Astrocyte (in vitro differentiated cells and primary cell): ENCODE results near the gene MRI1. TPM values are rescaled to one million over a fixed set of nuclear protein-coding genes. Genes with fewer than 3 reads are reported as not detected.

Experiments
- DNase-seq: peaks from one replicate; pipeline ENCODE4 v3.0.0-alpha.2; 2010; ENCODE audit warnings: low read depth
- FAIRE-seq: peaks from 2 replicates; lab custom pipeline; 2011; peaks lifted over from hg19 to GRCh38; lab: Jason Lieb, UNC
- H2AFZ ChIP-seq: 2 replicates; pipeline ENCODE4 v1.6.0; 2012; ENCODE audit warnings: low read depth, low read length, inconsistent platforms
- H3K27ac ChIP-seq: 2 replicates; pipeline ENCODE4 v1.5.1; 2011; ENCODE audit warnings: low read depth, low read length, inconsistent platforms
- H3K27me3 ChIP-seq: 2 replicates; pipeline ENCODE4 v1.6.0; 2011; ENCODE audit warnings: low read length, inconsistent platforms; ENCODE audit not compliant: insufficient read depth
- H3K36me3 ChIP-seq: 2 replicates; pipeline ENCODE4 v1.5.1; 2011; ENCODE audit warnings: low read length, inconsistent platforms; ENCODE audit not compliant: insufficient read depth
- H3K4me1 ChIP-seq: 2 replicates; pipeline ENCODE4 v1.5.1; 2011; ENCODE audit warnings: low read length, inconsistent platforms; ENCODE audit not compliant: insufficient read depth
- H3K4me2 ChIP-seq: 2 replicates; pipeline ENCODE4 v1.6.0; 2012; ENCODE audit warnings: low read length, inconsistent platforms
- H3K4me3 ChIP-seq: 2 replicates; pipeline ENCODE4 v1.5.1; 2011; ENCODE audit warnings: low read depth, mild to moderate bottlenecking, low read length, inconsistent platforms; ENCODE audit not compliant: insufficient read depth
- H3K79me2 ChIP-seq: 2 replicates; pipeline ENCODE4 v1.6.0; 2012; ENCODE audit warnings: mild to moderate bottlenecking, low read length, inconsistent platforms; ENCODE audit not compliant: insufficient read depth
- H3K9ac ChIP-seq: 2 replicates; pipeline ENCODE4 v1.6.0; 2012; ENCODE audit warnings: mild to moderate bottlenecking, low read length, inconsistent platforms
- H3K9me3 ChIP-seq: 2 replicates; pipeline ENCODE4 v1.5.1; 2012; ENCODE audit warnings: low read depth, mild to moderate bottlenecking, low read length, inconsistent platforms; ENCODE audit not compliant: insufficient read depth
- H4K20me1 ChIP-seq: 2 replicates; pipeline ENCODE4 v1.6.0; 2012; ENCODE audit warnings: low read length, inconsistent platforms; ENCODE audit not compliant: insufficient read depth
- H3K27ac Mint-ChIP-seq: one replicate; pipeline ENCODE4 v1.8.0; 2021; ENCODE audit warnings: mild to moderate bottlenecking, mixed read lengths; ENCODE audit not compliant: unreplicated experiment
- H3K27me3 Mint-ChIP-seq: one replicate; pipeline ENCODE4 v1.8.0; 2021; ENCODE audit warnings: low read depth, mixed read lengths; ENCODE audit not compliant: unreplicated experiment
- H3K36me3 Mint-ChIP-seq: one replicate; pipeline ENCODE4 v1.8.0; 2021; ENCODE audit warnings: low read depth, mixed read lengths; ENCODE audit not compliant: unreplicated experiment
- H3K4me1 Mint-ChIP-seq: one replicate; pipeline ENCODE4 v1.8.0; 2021; ENCODE audit warnings: low read depth, mixed read lengths; ENCODE audit not compliant: unreplicated experiment
- H3K4me3 Mint-ChIP-seq: one replicate; pipeline ENCODE4 v1.8.0; 2021; ENCODE audit warnings: mild to moderate bottlenecking, moderate library complexity, mixed read lengths; ENCODE audit not compliant: unreplicated experiment
- H3K9me3 Mint-ChIP-seq: one replicate; pipeline ENCODE4 v1.8.0; 2021; ENCODE audit warnings: mild to moderate bottlenecking, mixed read lengths; ENCODE audit not compliant: unreplicated experiment
- EZH2 ChIP-seq: IDR thresholded peaks from 2 replicates; pipeline ENCODE4 v1.6.1; 2012; ENCODE audit warnings: mild to moderate bottlenecking, low read length, inconsistent platforms; ENCODE audit not compliant: insufficient read depth
- total RNA-seq: library from RNA; stranded (reverse); gene quantifications from 2 replicates; pipeline ENCODE4 v1.2.1, GENCODE V29; 2021
- TF ChIP-seq, protein P1 (sequence below): IDR thresholded peaks from 2 replicates; pipeline ENCODE4 v1.5.1; 2011; ENCODE audit warnings: low read depth, mild to moderate bottlenecking, inconsistent platforms, low read length, moderate library complexity; ENCODE audit not compliant: insufficient read depth

Gene MRI1
- total RNA-seq, 1 donor from 2014 or later, result 26.6 TPM

DNA sequence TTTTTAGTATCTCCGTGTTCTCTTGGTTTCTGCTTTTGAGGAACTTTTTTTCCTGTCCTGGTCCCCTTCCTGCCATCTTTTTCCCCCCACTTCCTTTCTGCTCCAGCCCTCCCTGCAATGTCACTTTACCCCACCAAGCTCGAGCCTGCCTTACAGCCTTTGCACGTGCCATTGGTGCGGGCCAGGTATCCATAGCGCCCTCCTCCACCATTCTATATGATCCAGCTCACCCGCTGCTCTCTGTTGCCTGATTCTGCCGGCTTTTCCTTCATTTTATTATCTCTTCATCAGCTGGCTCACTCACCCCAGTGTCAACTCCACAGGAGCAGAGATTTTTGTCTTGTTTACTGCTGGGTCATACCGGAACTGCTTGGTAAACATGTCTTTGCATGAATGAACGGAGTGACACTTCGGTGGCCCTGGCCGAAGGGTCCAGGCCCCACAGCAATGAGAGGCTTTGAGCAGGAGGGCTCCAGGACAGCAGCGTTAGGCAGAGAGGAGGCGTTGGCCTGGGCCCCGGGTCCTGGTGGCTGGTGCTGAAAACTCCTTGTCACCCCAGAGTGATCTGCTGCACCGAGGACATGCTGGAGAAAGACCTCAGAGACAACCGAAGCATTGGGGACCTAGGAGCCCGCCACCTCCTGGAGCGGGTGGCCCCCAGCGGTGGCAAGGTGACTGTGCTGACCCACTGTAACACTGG is 1.2 kb downstream of the MRI1 start:
- peak overlapping the region; percentile 88 for H3K4me3 Mint-ChIP-seq
- Histone ChIP-seq H3K4me1 (peaks cover 9% of the 10 kb centered on the region), H3K27me3 (no peaks in the 10 kb centered on the region), H3K4me3 (peak overlapping the region; percentile 64), H3K27ac (no peak overlapping the region), H3K79me2 (peaks cover 18% of the 10 kb centered on the region), H2AFZ (peak overlapping the region; percentile 69), H3K4me2 (peak overlapping the region; percentile 96), H4K20me1 (peaks cover 7% of the 10 kb centered on the region), H3K36me3 (peaks cover 7% of the 10 kb centered on the region), H3K9me3 (no peaks in the 10 kb centered on the region), H3K9ac (peak overlapping the region; percentile 70)
- peak overlapping the region; percentile 80 for H3K27ac Mint-ChIP-seq
- DNase-seq (no peak), FAIRE-seq (no peak)
- peaks cover 11% of the 10 kb centered on the region for H3K36me3 Mint-ChIP-seq
- H3K9me3 Mint-ChIP-seq, result no peaks in the 10 kb centered on the region
- no peak for TF ChIP-seq EZH2
- TF ChIP-seq, protein P1, sequence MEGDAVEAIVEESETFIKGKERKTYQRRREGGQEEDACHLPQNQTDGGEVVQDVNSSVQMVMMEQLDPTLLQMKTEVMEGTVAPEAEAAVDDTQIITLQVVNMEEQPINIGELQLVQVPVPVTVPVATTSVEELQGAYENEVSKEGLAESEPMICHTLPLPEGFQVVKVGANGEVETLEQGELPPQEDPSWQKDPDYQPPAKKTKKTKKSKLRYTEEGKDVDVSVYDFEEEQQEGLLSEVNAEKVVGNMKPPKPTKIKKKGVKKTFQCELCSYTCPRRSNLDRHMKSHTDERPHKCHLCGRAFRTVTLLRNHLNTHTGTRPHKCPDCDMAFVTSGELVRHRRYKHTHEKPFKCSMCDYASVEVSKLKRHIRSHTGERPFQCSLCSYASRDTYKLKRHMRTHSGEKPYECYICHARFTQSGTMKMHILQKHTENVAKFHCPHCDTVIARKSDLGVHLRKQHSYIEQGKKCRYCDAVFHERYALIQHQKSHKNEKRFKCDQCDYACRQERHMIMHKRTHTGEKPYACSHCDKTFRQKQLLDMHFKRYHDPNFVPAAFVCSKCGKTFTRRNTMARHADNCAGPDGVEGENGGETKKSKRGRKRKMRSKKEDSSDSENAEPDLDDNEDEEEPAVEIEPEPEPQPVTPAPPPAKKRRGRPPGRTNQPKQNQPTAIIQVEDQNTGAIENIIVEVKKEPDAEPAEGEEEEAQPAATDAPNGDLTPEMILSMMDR, result no peak
- peaks cover 2% of the 10 kb centered on the region for H3K4me1 Mint-ChIP-seq
- no peaks in the 10 kb centered on the region for H3K27me3 Mint-ChIP-seq

DNA sequence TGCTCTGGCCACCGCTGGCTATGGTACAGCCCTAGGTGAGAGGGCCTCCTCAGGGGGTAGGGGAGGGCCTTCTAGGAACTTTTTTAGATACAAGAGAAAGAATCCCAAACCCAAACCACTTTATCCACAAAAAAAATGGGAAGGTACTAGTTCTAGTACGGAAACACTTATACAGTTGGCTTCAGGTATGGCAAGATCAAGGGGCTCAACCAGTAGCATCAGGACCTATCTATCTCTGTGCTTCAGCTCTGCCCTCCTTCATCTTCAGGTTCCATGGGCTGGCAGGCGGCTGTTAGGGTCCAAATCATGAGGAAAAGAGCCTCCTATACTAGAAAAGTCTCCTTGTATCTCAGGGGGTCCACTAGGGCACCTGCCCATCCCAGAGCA is 1.8 kb downstream of the MRI1 start:
- Histone ChIP-seq H3K9ac (no peak overlapping the region), H3K36me3 (peaks cover 5% of the 10 kb centered on the region), H2AFZ (no peak overlapping the region), H3K27ac (no peak overlapping the region), H3K79me2 (peaks cover 18% of the 10 kb centered on the region), H3K4me1 (peaks cover 9% of the 10 kb centered on the region), H3K9me3 (no peaks in the 10 kb centered on the region), H3K4me3 (no peak overlapping the region), H3K4me2 (peak overlapping the region; percentile 96), H3K27me3 (no peaks in the 10 kb centered on the region), H4K20me1 (peaks cover 7% of the 10 kb centered on the region)
- Mint-ChIP-seq H3K36me3 (peaks cover 11% of the 10 kb centered on the region), H3K4me1 (peaks cover 2% of the 10 kb centered on the region), H3K9me3 (no peaks in the 10 kb centered on the region), H3K4me3 (peak overlapping the region; percentile 88), H3K27me3 (no peaks in the 10 kb centered on the region), H3K27ac (no peak overlapping the region)
- TF ChIP-seq, protein P1, result no peak
- TF ChIP-seq EZH2, result no peak
- no peak for FAIRE-seq
- DNase-seq, result no peak

DNA sequence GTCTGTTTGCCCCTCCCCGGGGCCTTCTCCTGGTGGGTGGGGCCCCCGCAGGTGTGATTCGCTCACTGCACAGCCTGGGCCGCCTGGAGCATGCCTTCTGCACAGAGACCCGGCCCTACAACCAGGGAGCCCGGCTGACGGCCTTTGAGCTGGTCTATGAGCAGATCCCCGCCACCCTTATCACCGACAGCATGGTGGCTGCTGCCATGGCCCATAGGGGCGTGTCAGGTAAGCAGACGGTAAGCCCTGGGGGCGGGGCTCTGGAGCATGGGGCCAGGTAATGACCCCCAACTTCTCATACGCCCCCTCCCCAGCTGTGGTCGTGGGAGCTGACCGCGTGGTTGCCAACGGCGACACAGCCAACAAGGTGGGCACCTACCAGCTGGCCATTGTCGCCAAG is 4.2 kb downstream of the MRI1 start:
- Mint-ChIP-seq H3K4me3 (no peak overlapping the region), H3K27ac (no peak overlapping the region), H3K27me3 (no peaks in the 10 kb centered on the region), H3K36me3 (peaks cover 11% of the 10 kb centered on the region), H3K9me3 (no peaks in the 10 kb centered on the region), H3K4me1 (peaks cover 2% of the 10 kb centered on the region)
- Histone ChIP-seq H4K20me1 (peaks cover 7% of the 10 kb centered on the region), H3K27ac (no peak overlapping the region), H3K4me3 (no peak overlapping the region), H3K79me2 (peaks cover 16% of the 10 kb centered on the region), H3K27me3 (no peaks in the 10 kb centered on the region), H3K36me3 (peaks cover 7% of the 10 kb centered on the region), H3K4me2 (no peak overlapping the region), H3K4me1 (peaks cover 9% of the 10 kb centered on the region), H3K9me3 (no peaks in the 10 kb centered on the region), H3K9ac (no peak overlapping the region), H2AFZ (no peak overlapping the region)
- TF ChIP-seq EZH2, result no peak
- TF ChIP-seq, protein P1, result no peak
- FAIRE-seq (no peak), DNase-seq (no peak)
